ENCODE results near the gene PANK1. TPM values are rescaled to one million over a fixed set of nuclear protein-coding genes. Genes with fewer than 3 reads are reported as not detected.

Gene PANK1
- total and polyA plus RNA-seq, 3 experiments from 2014 or later = 0.16 to 4.9 (median 3.7) TPM

- peak in 3 of 5 donors; percentile 2 to 49 (median 34) for DNase-seq
- H3K4me3 ChIP-seq (ENCODE audit: low read length) = no peak overlapping the region
Observed at GRCh38 chr10:89563861-89564478, 81.1 kb downstream of the PANK1 start.

GRCh38 chr10:89563311-89563710, 81.7 kb downstream of the PANK1 start:
- CTCF ChIA-PET = interaction anchor here (0.6 to 1.5 kb wide), 4 partner anchors 9 to 346 kb away, joined by 3 to 5 read pairs (median 4); no protein-coding TSS in a partner anchor
- H3K4me3 Mint-ChIP-seq = no peak overlapping the region
- H3K4me1 Mint-ChIP-seq = no peaks in the 10 kb centered on the region

More at GRCh38 chr10:89563861-89564478, 81.1 kb downstream of the PANK1 start:
- no peaks in the 10 kb centered on the region for H3K36me3 Mint-ChIP-seq
- no peaks in the 10 kb centered on the region for H3K9me3 ChIP-seq (ENCODE audit: low read length)
- H3K27me3 Mint-ChIP-seq = peaks cover 4 to 15% of the 10 kb centered on the region in 2 donors
- H3K9me3 Mint-ChIP-seq = no peaks in the 10 kb centered on the region
- no peaks in the 10 kb centered on the region for H3K36me3 ChIP-seq (ENCODE audit: insufficient read depth, low read length)
- H3K27ac Mint-ChIP-seq = no peak overlapping the region
- ChIA-PET CTCF (interaction anchor here (1.0 to 1.2 kb wide), 2 partner anchors 8 to 11 kb away, joined by 3 read pairs; no protein-coding TSS in a partner anchor), POLR2A (no interaction called here)
- H3K4me1 ChIP-seq (ENCODE audit: insufficient read depth, low read length) = no peaks in the 10 kb centered on the region
- no peak overlapping the region for H3K27ac ChIP-seq (ENCODE audit: low read depth, low read length)
- no peaks in the 10 kb centered on the region for H3K27me3 ChIP-seq (ENCODE audit: insufficient read depth, low read length, poor library complexity, severe bottlenecking)
- no peaks in the 10 kb centered on the region for H3K4me1 Mint-ChIP-seq
- H3K4me3 Mint-ChIP-seq = no peak overlapping the region

GRCh38 chr10:89556600-89556999, 88.4 kb downstream of the PANK1 start:
- no peaks in the 10 kb centered on the region for H3K36me3 ChIP-seq (ENCODE audit: insufficient read depth, low read length)
- Mint-ChIP-seq H3K36me3 (peaks cover 0 to under 1% (median 0%) of the 10 kb centered on the region in 3 donors), H3K4me3 (no peak overlapping the region), H3K4me1 (no peaks in the 10 kb centered on the region), H3K27me3 (peaks cover 11 to 21% of the 10 kb centered on the region in 2 donors), H3K9me3 (no peaks in the 10 kb centered on the region), H3K27ac (no peak overlapping the region)
- H3K4me1 ChIP-seq (ENCODE audit: insufficient read depth, low read length) = no peaks in the 10 kb centered on the region
- no peak overlapping the region for H3K27ac ChIP-seq (ENCODE audit: low read depth, low read length)
- no peak overlapping the region for H3K4me3 ChIP-seq (ENCODE audit: low read length)
- no peaks in the 10 kb centered on the region for H3K27me3 ChIP-seq (ENCODE audit: insufficient read depth, low read length, poor library complexity, severe bottlenecking)
- no peak for DNase-seq
- ChIA-PET CTCF (interaction anchor here (1.0 to 1.8 kb wide), 2 partner anchors 8 to 10 kb away, joined by 3 to 4 read pairs; no protein-coding TSS in a partner anchor), POLR2A (no interaction called here)
- H3K9me3 ChIP-seq (ENCODE audit: low read length) = no peaks in the 10 kb centered on the region

More at GRCh38 chr10:89563311-89563710, 81.7 kb downstream of the PANK1 start:
- H3K4me3 ChIP-seq (ENCODE audit: low read length) = no peak overlapping the region
- H3K27ac ChIP-seq (ENCODE audit: low read depth, low read length) = no peak overlapping the region
- Mint-ChIP-seq H3K27ac (no peak overlapping the region), H3K27me3 (peaks cover 7 to 20% of the 10 kb centered on the region in 2 donors), H3K36me3 (no peaks in the 10 kb centered on the region), H3K9me3 (no peaks in the 10 kb centered on the region)
- no peak for DNase-seq
- no peaks in the 10 kb centered on the region for H3K4me1 ChIP-seq (ENCODE audit: insufficient read depth, low read length)
- H3K9me3 ChIP-seq (ENCODE audit: low read length) = no peaks in the 10 kb centered on the region
- no peaks in the 10 kb centered on the region for H3K36me3 ChIP-seq (ENCODE audit: insufficient read depth, low read length)
- POLR2A ChIA-PET = no interaction called here
- no peaks in the 10 kb centered on the region for H3K27me3 ChIP-seq (ENCODE audit: insufficient read depth, low read length, poor library complexity, severe bottlenecking)

GRCh38 chr10:89555688-89556445, 89.2 kb downstream of the PANK1 start:
- ChIA-PET POLR2A (no interaction called here), CTCF (interaction anchor here (1.0 to 1.8 kb wide), 2 partner anchors 9 to 11 kb away, joined by 3 to 4 read pairs; no protein-coding TSS in a partner anchor)
- Mint-ChIP-seq H3K9me3 (no peaks in the 10 kb centered on the region), H3K36me3 (peaks cover 0 to 1% (median 0%) of the 10 kb centered on the region in 3 donors), H3K4me3 (no peak overlapping the region), H3K27ac (no peak overlapping the region), H3K27me3 (peaks cover 11 to 24% of the 10 kb centered on the region in 2 donors), H3K4me1 (no peaks in the 10 kb centered on the region)
- H3K9me3 ChIP-seq (ENCODE audit: low read length) = no peaks in the 10 kb centered on the region
- no peak overlapping the region for H3K4me3 ChIP-seq (ENCODE audit: low read length)
- no peak overlapping the region for H3K27ac ChIP-seq (ENCODE audit: low read depth, low read length)
- H3K36me3 ChIP-seq (ENCODE audit: insufficient read depth, low read length) = no peaks in the 10 kb centered on the region
- no peaks in the 10 kb centered on the region for H3K4me1 ChIP-seq (ENCODE audit: insufficient read depth, low read length)
- no peaks in the 10 kb centered on the region for H3K27me3 ChIP-seq (ENCODE audit: insufficient read depth, low read length, poor library complexity, severe bottlenecking)
- DNase-seq = no peak

- Mint-ChIP-seq H3K9me3 (no peaks in the 10 kb centered on the region), H3K36me3 (peaks cover 0 to 1% (median 0%) of the 10 kb centered on the region in 3 donors), H3K27me3 (peaks cover 10 to 29% of the 10 kb centered on the region in 2 donors), H3K4me1 (no peaks in the 10 kb centered on the region), H3K4me3 (no peak overlapping the region), H3K27ac (no peak overlapping the region)
- H3K4me3 ChIP-seq (ENCODE audit: low read length) = no peak overlapping the region
- no peaks in the 10 kb centered on the region for H3K4me1 ChIP-seq (ENCODE audit: insufficient read depth, low read length)
- ChIA-PET POLR2A (no interaction called here), CTCF (interaction anchor here (1.2 kb wide), 1 partner anchor 11 kb away, joined by 3 read pairs; no protein-coding TSS in a partner anchor)
- no peaks in the 10 kb centered on the region for H3K27me3 ChIP-seq (ENCODE audit: insufficient read depth, low read length, poor library complexity, severe bottlenecking)
- H3K36me3 ChIP-seq (ENCODE audit: insufficient read depth, low read length) = no peaks in the 10 kb centered on the region
- H3K9me3 ChIP-seq (ENCODE audit: low read length) = no peaks in the 10 kb centered on the region
- no peak overlapping the region for H3K27ac ChIP-seq (ENCODE audit: low read depth, low read length)
- no peak for DNase-seq
Observed at GRCh38 chr10:89554433-89554832, 90.6 kb downstream of the PANK1 start.

- no peaks in the 10 kb centered on the region for H3K4me1 Mint-ChIP-seq
- no peak overlapping the region for H3K27ac Mint-ChIP-seq
- H3K36me3 Mint-ChIP-seq = peaks cover 0 to 1% (median 0%) of the 10 kb centered on the region in 3 donors
- H3K9me3 ChIP-seq (ENCODE audit: low read length) = no peaks in the 10 kb centered on the region
- no peaks in the 10 kb centered on the region for H3K36me3 ChIP-seq (ENCODE audit: insufficient read depth, low read length)
- no peak for DNase-seq
- POLR2A ChIA-PET = no interaction called here
- no peak overlapping the region for H3K27ac ChIP-seq (ENCODE audit: low read depth, low read length)
- no peak overlapping the region for H3K4me3 Mint-ChIP-seq
- H3K4me1 ChIP-seq (ENCODE audit: insufficient read depth, low read length) = no peaks in the 10 kb centered on the region
- CTCF ChIA-PET = interaction anchor here (1.6 kb wide), 1 partner anchor 24 kb away, joined by 3 read pairs; no protein-coding TSS in a partner anchor
- H3K27me3 ChIP-seq (ENCODE audit: insufficient read depth, low read length, poor library complexity, severe bottlenecking) = no peaks in the 10 kb centered on the region
- H3K27me3 Mint-ChIP-seq = peaks cover 6 to 23% of the 10 kb centered on the region in 2 donors
- no peaks in the 10 kb centered on the region for H3K9me3 Mint-ChIP-seq
- no peak overlapping the region for H3K4me3 ChIP-seq (ENCODE audit: low read length)
Observed at GRCh38 chr10:89553064-89553734, 91.8 kb downstream of the PANK1 start.

- Histone ChIP-seq H3K4me3 (ENCODE audit: low read length) (no peak overlapping the region), H3K27ac (ENCODE audit: low read depth, low read length) (no peak overlapping the region), H3K36me3 (ENCODE audit: insufficient read depth, low read length) (no peaks in the 10 kb centered on the region), H3K9me3 (ENCODE audit: low read length) (no peaks in the 10 kb centered on the region), H3K27me3 (ENCODE audit: insufficient read depth, low read length, poor library complexity, severe bottlenecking) (no peaks in the 10 kb centered on the region), H3K4me1 (ENCODE audit: insufficient read depth, low read length) (no peaks in the 10 kb centered on the region)
- Mint-ChIP-seq H3K27me3 (peaks cover 4 to 19% of the 10 kb centered on the region in 2 donors), H3K4me1 (no peaks in the 10 kb centered on the region), H3K9me3 (no peaks in the 10 kb centered on the region), H3K27ac (no peak overlapping the region), H3K4me3 (no peak overlapping the region), H3K36me3 (peaks cover 0 to 1% (median 0%) of the 10 kb centered on the region in 3 donors)
- DNase-seq = no peak
- ChIA-PET CTCF (interaction anchor here (1.2 to 1.6 kb wide), 2 partner anchors 16 to 25 kb away, joined by 3 read pairs; no protein-coding TSS in a partner anchor), POLR2A (no interaction called here)
Observed at GRCh38 chr10:89552213-89552612, 92.8 kb downstream of the PANK1 start.

Measured in CD8-positive, alpha-beta memory T cell (primary cell).